ENCODE results near the gene USP3.
A peak's percentile ranks its signal among the peaks of the same experiment; 100 is the strongest.

Gene USP3

DNA sequence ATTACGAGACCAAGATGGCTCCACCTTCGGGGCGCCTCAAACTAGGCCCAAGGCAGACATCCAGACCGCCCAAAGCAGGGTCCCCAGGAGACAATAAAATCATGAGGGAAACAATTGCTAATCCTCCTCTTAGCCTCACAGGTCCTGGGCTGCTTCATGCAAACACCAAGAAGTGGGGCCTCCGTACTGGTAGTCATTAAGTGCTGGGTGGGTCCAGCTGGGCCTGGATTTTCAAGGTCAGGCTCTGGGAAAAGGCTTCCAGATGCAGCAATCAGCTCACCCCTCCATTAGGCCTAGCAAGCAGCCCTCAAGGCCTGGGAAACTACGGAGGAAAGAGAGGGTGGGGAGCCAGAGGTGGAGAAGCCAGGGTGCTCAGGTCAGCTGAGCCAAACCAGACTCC, 93.4 kb downstream of the USP3 start:
- H4K20me1 ChIP-seq (ENCODE audit: control insufficient read depth, insufficient read depth, low read depth, low read length): no peaks in the 10 kb centered on the region
- TF ChIP-seq EZH2phosphoT487 (IDR thresholded peaks at IDR 0.05; ENCODE audit: borderline replicate concordance, low read length): no peak
- TF ChIP-seq, protein P1, sequence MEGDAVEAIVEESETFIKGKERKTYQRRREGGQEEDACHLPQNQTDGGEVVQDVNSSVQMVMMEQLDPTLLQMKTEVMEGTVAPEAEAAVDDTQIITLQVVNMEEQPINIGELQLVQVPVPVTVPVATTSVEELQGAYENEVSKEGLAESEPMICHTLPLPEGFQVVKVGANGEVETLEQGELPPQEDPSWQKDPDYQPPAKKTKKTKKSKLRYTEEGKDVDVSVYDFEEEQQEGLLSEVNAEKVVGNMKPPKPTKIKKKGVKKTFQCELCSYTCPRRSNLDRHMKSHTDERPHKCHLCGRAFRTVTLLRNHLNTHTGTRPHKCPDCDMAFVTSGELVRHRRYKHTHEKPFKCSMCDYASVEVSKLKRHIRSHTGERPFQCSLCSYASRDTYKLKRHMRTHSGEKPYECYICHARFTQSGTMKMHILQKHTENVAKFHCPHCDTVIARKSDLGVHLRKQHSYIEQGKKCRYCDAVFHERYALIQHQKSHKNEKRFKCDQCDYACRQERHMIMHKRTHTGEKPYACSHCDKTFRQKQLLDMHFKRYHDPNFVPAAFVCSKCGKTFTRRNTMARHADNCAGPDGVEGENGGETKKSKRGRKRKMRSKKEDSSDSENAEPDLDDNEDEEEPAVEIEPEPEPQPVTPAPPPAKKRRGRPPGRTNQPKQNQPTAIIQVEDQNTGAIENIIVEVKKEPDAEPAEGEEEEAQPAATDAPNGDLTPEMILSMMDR (IDR thresholded peaks at IDR 0.05; ENCODE audit: low read depth, low read length, poor library complexity, severe bottlenecking): no peak
- H3K9me3 ChIP-seq (ENCODE audit: control insufficient read depth, insufficient read depth, low read length): no peaks in the 10 kb centered on the region

DNA sequence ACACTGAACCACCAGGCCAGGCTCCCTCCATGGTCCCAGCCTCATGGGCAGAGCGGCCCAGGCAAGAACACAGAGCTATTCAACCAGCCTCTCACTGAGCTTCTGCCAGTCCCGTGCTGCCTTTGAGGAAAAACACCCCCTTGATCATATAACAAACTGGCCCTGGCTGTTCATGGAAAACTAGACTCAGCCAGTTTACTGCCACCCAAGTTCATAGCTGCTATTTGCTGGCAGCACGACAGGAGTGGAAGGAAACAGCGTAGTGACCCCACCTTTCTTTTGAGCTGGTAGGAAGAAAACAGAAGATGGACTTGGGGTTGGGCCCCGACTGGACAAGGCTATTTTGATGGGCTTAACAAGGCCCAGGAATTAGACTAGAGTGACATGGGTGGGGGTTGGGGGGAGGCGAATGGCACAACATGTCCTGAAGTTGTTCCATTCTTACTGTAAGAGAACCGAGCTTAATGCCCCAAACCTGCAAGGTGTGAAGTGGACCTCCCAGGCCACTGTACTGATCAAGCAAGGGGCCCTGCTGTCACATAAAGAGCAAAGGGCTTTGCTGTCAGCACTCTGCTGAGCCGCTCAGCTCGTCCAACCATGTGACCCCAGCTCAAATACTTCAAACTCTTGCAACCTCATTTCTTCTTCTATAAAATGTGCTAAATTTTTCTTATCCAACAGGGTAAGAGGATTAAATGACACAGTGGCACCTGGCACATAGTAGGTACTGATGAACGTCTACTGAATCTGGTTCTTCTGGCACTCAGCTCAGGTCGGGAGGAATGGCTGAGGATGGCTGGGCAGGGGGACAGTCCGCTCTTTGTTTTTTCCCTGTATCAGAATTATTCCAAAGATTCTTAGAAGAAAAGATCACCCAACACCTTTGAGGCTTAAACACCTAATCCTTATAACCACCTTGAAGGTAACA, 94.3 kb downstream of the USP3 start:
- H3K27ac ChIP-seq (ENCODE audit: low read depth, low read length): no peak overlapping the region
- peaks cover 12% of the 10 kb centered on the region for H3K36me3 ChIP-seq (ENCODE audit: control insufficient read depth, low read length)
- no peaks in the 10 kb centered on the region for H3K9me2 ChIP-seq (replicated peaks; ENCODE audit: control insufficient read depth, low read length)
- no peaks in the 10 kb centered on the region for H3K27me3 ChIP-seq (ENCODE audit: control insufficient read depth, low read length)
- peaks cover 71% of the 10 kb centered on the region for H3K4me1 ChIP-seq (ENCODE audit: control insufficient read depth, low read length)
- H4K20me1 ChIP-seq (ENCODE audit: control insufficient read depth, insufficient read depth, low read depth, low read length): no peaks in the 10 kb centered on the region
- H3K4me2 ChIP-seq (ENCODE audit: low read length): peak overlapping the region; percentile 99
- peak overlapping the region; percentile 82 for H3K4me3 ChIP-seq (ENCODE audit: low read length)
- H3K79me2 ChIP-seq (ENCODE audit: control insufficient read depth, low read length): peaks cover 6% of the 10 kb centered on the region
- H3K9me3 ChIP-seq (ENCODE audit: control insufficient read depth, insufficient read depth, low read length): no peaks in the 10 kb centered on the region
- H3F3A ChIP-seq (ENCODE audit: control insufficient read depth, insufficient read depth): peaks cover 22% of the 10 kb centered on the region
- no peak for TF ChIP-seq EZH2phosphoT487 (IDR thresholded peaks at IDR 0.05; ENCODE audit: borderline replicate concordance, low read length)
- TF ChIP-seq, protein P1 (IDR thresholded peaks at IDR 0.05; ENCODE audit: low read depth, low read length, poor library complexity, severe bottlenecking): no peak

More for the DNA sequence above, 93.4 kb downstream of the USP3 start:
- Histone ChIP-seq H3K4me3 (ENCODE audit: low read length) (no peak overlapping the region), H3K9me2 (replicated peaks; ENCODE audit: control insufficient read depth, low read length) (no peaks in the 10 kb centered on the region), H3K4me1 (ENCODE audit: control insufficient read depth, low read length) (peaks cover 62% of the 10 kb centered on the region), H3K27ac (ENCODE audit: low read depth, low read length) (no peak overlapping the region), H3K4me2 (ENCODE audit: low read length) (no peak overlapping the region), H3K79me2 (ENCODE audit: control insufficient read depth, low read length) (peaks cover 6% of the 10 kb centered on the region), H3F3A (ENCODE audit: control insufficient read depth, insufficient read depth) (peaks cover 16% of the 10 kb centered on the region), H3K36me3 (ENCODE audit: control insufficient read depth, low read length) (peaks cover 20% of the 10 kb centered on the region), H3K27me3 (ENCODE audit: control insufficient read depth, low read length) (no peaks in the 10 kb centered on the region)

DNA sequence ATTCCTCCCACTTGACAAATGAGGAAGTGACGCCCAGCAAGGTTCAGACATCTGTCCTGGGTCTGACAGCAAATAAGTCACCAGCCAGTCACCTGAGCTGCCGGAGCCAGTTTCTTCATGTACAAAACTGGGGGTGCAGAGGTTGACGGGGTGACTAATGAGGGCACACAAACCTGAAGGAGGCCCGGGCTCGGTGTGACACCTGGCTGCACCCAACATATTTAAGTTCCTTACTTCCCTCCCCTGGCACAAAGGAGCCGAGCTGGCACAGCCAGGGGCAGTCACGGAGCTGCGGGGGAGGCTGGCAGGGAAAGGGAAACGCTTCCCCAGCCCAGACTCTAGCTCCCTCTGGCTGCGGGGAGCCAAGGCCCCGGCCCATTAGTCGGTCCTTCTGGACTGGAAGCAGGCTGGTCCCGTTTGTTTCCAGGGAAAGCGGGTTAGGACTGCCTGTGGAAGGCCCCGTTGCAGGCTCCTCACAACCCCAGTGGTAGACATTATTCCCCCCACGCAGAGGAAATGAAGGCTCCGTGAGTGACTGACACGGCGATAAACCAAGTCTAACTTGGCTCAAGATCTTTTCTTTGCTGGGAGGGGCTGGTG, 95.1 kb downstream of the USP3 start:
- H3K4me1 ChIP-seq (ENCODE audit: control insufficient read depth, low read length): peaks cover 70% of the 10 kb centered on the region

More for the DNA sequence above, 95.1 kb downstream of the USP3 start:
- H4K20me1 ChIP-seq (ENCODE audit: control insufficient read depth, insufficient read depth, low read depth, low read length): no peaks in the 10 kb centered on the region
- peaks cover 6% of the 10 kb centered on the region for H3K79me2 ChIP-seq (ENCODE audit: control insufficient read depth, low read length)
- no peaks in the 10 kb centered on the region for H3K9me2 ChIP-seq (replicated peaks; ENCODE audit: control insufficient read depth, low read length)
- H3K27ac ChIP-seq (ENCODE audit: low read depth, low read length): 0 out of 2 replicates have a peak overlapping the region, but pooled peaks have one; percentile 1
- TF ChIP-seq, protein P1 (IDR thresholded peaks at IDR 0.05; ENCODE audit: low read depth, low read length, poor library complexity, severe bottlenecking): peak; percentile 66
- no peak for TF ChIP-seq EZH2phosphoT487 (IDR thresholded peaks at IDR 0.05; ENCODE audit: borderline replicate concordance, low read length)
- no peaks in the 10 kb centered on the region for H3K27me3 ChIP-seq (ENCODE audit: control insufficient read depth, low read length)
- peaks cover 5% of the 10 kb centered on the region for H3K36me3 ChIP-seq (ENCODE audit: control insufficient read depth, low read length)
- H3K4me2 ChIP-seq (ENCODE audit: low read length): peak overlapping the region; percentile 99
- peaks cover 22% of the 10 kb centered on the region for H3F3A ChIP-seq (ENCODE audit: control insufficient read depth, insufficient read depth)
- no peaks in the 10 kb centered on the region for H3K9me3 ChIP-seq (ENCODE audit: control insufficient read depth, insufficient read depth, low read length)
- peak overlapping the region; percentile 82 for H3K4me3 ChIP-seq (ENCODE audit: low read length)

All from DOHH2 (cell line).